ENCODE results near the gene KRT26. TPM values are rescaled to one million over a fixed set of nuclear protein-coding genes. Genes with fewer than 3 reads are reported as not detected.

Gene KRT26
- total RNA-seq, 1 donor from 2014 or later, result not detected

GRCh38 chr17:40777971-40778370 lies 6.0 kb upstream of the KRT26 start:
- no peak for ATAC-seq (ENCODE audit: low read depth)
- Mint-ChIP-seq H3K4me1 (peaks cover 4% of the 10 kb centered on the region), H3K36me3 (ENCODE audit: low read depth) (no peaks in the 10 kb centered on the region), H3K27me3 (peaks cover 48% of the 10 kb centered on the region), H3K4me3 (no peak overlapping the region), H3K9me3 (no peaks in the 10 kb centered on the region), H3K27ac (no peak overlapping the region)
- ChIA-PET CTCF (no interaction called here), POLR2A (no interaction called here)
- no peak for DNase-seq
- intact Hi-C loops (cut with micrococcal nuclease), result no loop called here
- TF ChIP-seq CTCF (IDR thresholded peaks at IDR 0.05), result no peak

- TF ChIP-seq CTCF (IDR thresholded peaks at IDR 0.05), result no peak
- Mint-ChIP-seq H3K27me3 (peaks cover 48% of the 10 kb centered on the region), H3K4me1 (peaks cover 4% of the 10 kb centered on the region), H3K36me3 (ENCODE audit: low read depth) (no peaks in the 10 kb centered on the region), H3K27ac (no peak overlapping the region), H3K9me3 (no peaks in the 10 kb centered on the region), H3K4me3 (no peak overlapping the region)
- CTCF ChIA-PET, result no interaction called here
- DNase-seq (no peak), ATAC-seq (ENCODE audit: low read depth) (no peak)
- intact Hi-C loops (cut with micrococcal nuclease), result no loop called here
- POLR2A ChIA-PET, result no interaction called here
Observed at GRCh38 chr17:40777459-40777858, 5.5 kb upstream of the KRT26 start.

GRCh38 chr17:40775945-40776344 lies 3.9 kb upstream of the KRT26 start:
- H3K4me1 Mint-ChIP-seq, result peaks cover 4% of the 10 kb centered on the region
- H3K4me3 Mint-ChIP-seq, result no peak overlapping the region
- intact Hi-C loops (cut with micrococcal nuclease), result no loop called here
- ATAC-seq (ENCODE audit: low read depth) (no peak), DNase-seq (no peak)
- H3K27ac Mint-ChIP-seq, result no peak overlapping the region
- POLR2A ChIA-PET, result no interaction called here
- H3K36me3 Mint-ChIP-seq (ENCODE audit: low read depth), result no peaks in the 10 kb centered on the region
- H3K9me3 Mint-ChIP-seq, result no peaks in the 10 kb centered on the region
- CTCF ChIA-PET, result no interaction called here
- peaks cover 41% of the 10 kb centered on the region for H3K27me3 Mint-ChIP-seq
- no peak for TF ChIP-seq CTCF (IDR thresholded peaks at IDR 0.05)

GRCh38 chr17:40765657-40766056 lies 6.3 kb downstream of the KRT26 start:
- H3K27me3 Mint-ChIP-seq, result peaks cover 19% of the 10 kb centered on the region

GRCh38 chr17:40763752-40764151 lies 8.2 kb downstream of the KRT26 start:
- peaks cover 41% of the 10 kb centered on the region for H3K9me3 Mint-ChIP-seq
- H3K36me3 Mint-ChIP-seq (ENCODE audit: low read depth), result peaks cover 12% of the 10 kb centered on the region
- ATAC-seq (ENCODE audit: low read depth), result no peak
- H3K4me3 Mint-ChIP-seq, result no peak overlapping the region
- peaks cover 21% of the 10 kb centered on the region for H3K27me3 Mint-ChIP-seq
- TF ChIP-seq CTCF (IDR thresholded peaks at IDR 0.05), result no peak
- H3K4me1 Mint-ChIP-seq, result no peaks in the 10 kb centered on the region
- POLR2A ChIA-PET, result no interaction called here
- no peak overlapping the region for H3K27ac Mint-ChIP-seq
- CTCF ChIA-PET, result no interaction called here
- no peak for DNase-seq
- intact Hi-C loops (cut with micrococcal nuclease), result no loop called here

More at GRCh38 chr17:40765657-40766056, 6.3 kb downstream of the KRT26 start:
- Mint-ChIP-seq H3K9me3 (peaks cover 25% of the 10 kb centered on the region), H3K27ac (no peak overlapping the region), H3K4me1 (no peaks in the 10 kb centered on the region), H3K36me3 (ENCODE audit: low read depth) (peaks cover 2% of the 10 kb centered on the region), H3K4me3 (no peak overlapping the region)
- ChIA-PET CTCF (no interaction called here), POLR2A (interaction anchor here (0.7 kb wide), 1 partner anchor 820 kb away, joined by 3 read pairs; no protein-coding TSS in a partner anchor)
- no peak for TF ChIP-seq CTCF (IDR thresholded peaks at IDR 0.05)
- intact Hi-C loops (cut with micrococcal nuclease), result no loop called here
- ATAC-seq (ENCODE audit: low read depth) (no peak), DNase-seq (no peak)
